ENCODE results near the gene CD22. TPM values are rescaled to one million over a fixed set of nuclear protein-coding genes. Genes with fewer than 3 reads are reported as not detected.
A peak's percentile ranks its signal among the peaks of the same experiment; 100 is the strongest.

The CD22 gene
- total RNA-seq, 1 experiment from 2014 or later: 0.56 TPM

- H3K9me3 Mint-ChIP-seq (ENCODE audit: unreplicated experiment): no peaks in the 10 kb centered on the region
- DNase-seq (ENCODE audit: unreplicated experiment): no peak
- intact Hi-C loops (cut with micrococcal nuclease): no loop called here
- no peak overlapping the region for H3K27ac Mint-ChIP-seq (ENCODE audit: low read depth, unreplicated experiment)
- CTCF ChIA-PET: interaction anchor here (0.6 kb wide), 2 partner anchors 12 to 245 kb away, joined by 3 read pairs; no protein-coding TSS in a partner anchor
- H3K36me3 Mint-ChIP-seq (ENCODE audit: insufficient read depth, unreplicated experiment): no peaks in the 10 kb centered on the region
- POLR2A ChIA-PET: no interaction called here
- H3K4me3 Mint-ChIP-seq (ENCODE audit: unreplicated experiment): no peak overlapping the region
- no TSS peak for BruUV-seq (replicated peaks)
- peaks cover 12% of the 10 kb centered on the region for H3K27me3 Mint-ChIP-seq (ENCODE audit: insufficient read depth, unreplicated experiment)
- H3K4me1 Mint-ChIP-seq (ENCODE audit: insufficient read depth, unreplicated experiment): no peaks in the 10 kb centered on the region
- TF ChIP-seq CTCF (IDR thresholded peaks at IDR 0.05; ENCODE audit: unreplicated experiment): no peak
Observed at GRCh38 chr19:35303357-35303915, 25.6 kb upstream of the CD22 start.

GRCh38 chr19:35304036-35304435 lies 25.0 kb upstream of the CD22 start:
- no TSS peak for BruUV-seq (replicated peaks)
- POLR2A ChIA-PET: no interaction called here
- no peak for TF ChIP-seq CTCF (IDR thresholded peaks at IDR 0.05; ENCODE audit: unreplicated experiment)

GRCh38 chr19:35305181-35305580 lies 23.8 kb upstream of the CD22 start:
- ChIA-PET POLR2A (no interaction called here), CTCF (interaction anchor here (0.5 kb wide), 1 partner anchor 21 kb away, joined by 3 read pairs; no protein-coding TSS in a partner anchor)
- intact Hi-C loops (cut with micrococcal nuclease): no loop called here
- H3K36me3 Mint-ChIP-seq (ENCODE audit: insufficient read depth, unreplicated experiment): no peaks in the 10 kb centered on the region
- no peaks in the 10 kb centered on the region for H3K4me1 Mint-ChIP-seq (ENCODE audit: insufficient read depth, unreplicated experiment)
- no peak for DNase-seq (ENCODE audit: unreplicated experiment)
- no peak for TF ChIP-seq CTCF (IDR thresholded peaks at IDR 0.05; ENCODE audit: unreplicated experiment)
- no peaks in the 10 kb centered on the region for H3K9me3 Mint-ChIP-seq (ENCODE audit: unreplicated experiment)
- H3K4me3 Mint-ChIP-seq (ENCODE audit: unreplicated experiment): no peak overlapping the region
- H3K27me3 Mint-ChIP-seq (ENCODE audit: insufficient read depth, unreplicated experiment): peaks cover 12% of the 10 kb centered on the region
- no TSS peak for BruUV-seq (replicated peaks)
- no peak overlapping the region for H3K27ac Mint-ChIP-seq (ENCODE audit: low read depth, unreplicated experiment)

More at GRCh38 chr19:35304036-35304435, 25.0 kb upstream of the CD22 start:
- H3K4me1 Mint-ChIP-seq (ENCODE audit: insufficient read depth, unreplicated experiment): no peaks in the 10 kb centered on the region
- no peak for DNase-seq (ENCODE audit: unreplicated experiment)
- H3K27ac Mint-ChIP-seq (ENCODE audit: low read depth, unreplicated experiment): no peak overlapping the region
- CTCF ChIA-PET: interaction anchor here (0.6 kb wide), 1 partner anchor 13 kb away, joined by 3 read pairs; no protein-coding TSS in a partner anchor
- H3K9me3 Mint-ChIP-seq (ENCODE audit: unreplicated experiment): no peaks in the 10 kb centered on the region
- H3K4me3 Mint-ChIP-seq (ENCODE audit: unreplicated experiment): no peak overlapping the region
- no peaks in the 10 kb centered on the region for H3K36me3 Mint-ChIP-seq (ENCODE audit: insufficient read depth, unreplicated experiment)
- H3K27me3 Mint-ChIP-seq (ENCODE audit: insufficient read depth, unreplicated experiment): peaks cover 12% of the 10 kb centered on the region
- intact Hi-C loops (cut with micrococcal nuclease): no loop called here

- intact Hi-C loops (cut with micrococcal nuclease): no loop called here
- no peaks in the 10 kb centered on the region for H3K36me3 Mint-ChIP-seq (ENCODE audit: insufficient read depth, unreplicated experiment)
- H3K27ac Mint-ChIP-seq (ENCODE audit: low read depth, unreplicated experiment): no peak overlapping the region
- no peak for TF ChIP-seq CTCF (IDR thresholded peaks at IDR 0.05; ENCODE audit: unreplicated experiment)
- CTCF ChIA-PET: interaction anchor here (0.5 to 1.4 kb wide), 2 partner anchors 9 to 71 kb away, joined by 3 to 4 read pairs; no protein-coding TSS in a partner anchor
- no peaks in the 10 kb centered on the region for H3K4me1 Mint-ChIP-seq (ENCODE audit: insufficient read depth, unreplicated experiment)
- DNase-seq (ENCODE audit: unreplicated experiment): peak; percentile 24
- H3K4me3 Mint-ChIP-seq (ENCODE audit: unreplicated experiment): no peak overlapping the region
- no peaks in the 10 kb centered on the region for H3K9me3 Mint-ChIP-seq (ENCODE audit: unreplicated experiment)
- POLR2A ChIA-PET: no interaction called here
- no TSS peak for BruUV-seq (replicated peaks)
- peaks cover 12% of the 10 kb centered on the region for H3K27me3 Mint-ChIP-seq (ENCODE audit: insufficient read depth, unreplicated experiment)
Observed at GRCh38 chr19:35306473-35307246, 22.3 kb upstream of the CD22 start.

Data from MCF 10A (cell line).